Renal cortical epithelial cell (primary cell): ENCODE results near the gene UGT1A4. TPM values are rescaled to one million over a fixed set of nuclear protein-coding genes. Genes with fewer than 3 reads are reported as not detected.

ENCODE experiments used
- DNase-seq: peaks from one replicate; pipeline ENCODE4 v3.0.0-alpha.2; 2011; ENCODE audit warnings: low read depth
- total RNA-seq: library from RNA; depleted of rRNA; stranded (reverse); fragments of >200 nt; gene quantifications from 2 replicates; pipeline ENCODE4 v1.2.3, GENCODE V29; 2014

The UGT1A4 gene
- total RNA-seq, 1 donor from 2014 or later: 3.8 TPM

GRCh38 chr2:233791151-233791882, 72.8 kb downstream of the UGT1A4 start:
- no peak for DNase-seq

GRCh38 chr2:233791883-233792329, 73.4 kb downstream of the UGT1A4 start:
- DNase-seq: no peak

- no peak for DNase-seq
These were observed 74.2 kb downstream of the UGT1A4 start for GRCh38 chr2:233792720-233793119.

GRCh38 chr2:233793465-233794127, 75.1 kb downstream of the UGT1A4 start:
- DNase-seq: no peak

- no peak for DNase-seq
These were observed 75.7 kb downstream of the UGT1A4 start for GRCh38 chr2:233794128-233794658.

GRCh38 chr2:233795735-233796171, 77.2 kb downstream of the UGT1A4 start:
- no peak for DNase-seq

- no peak for DNase-seq
These were observed 77.7 kb downstream of the UGT1A4 start for GRCh38 chr2:233796254-233796653.

- DNase-seq: no peak
These were observed 80.0 kb downstream of the UGT1A4 start for GRCh38 chr2:233798335-233799086.

- no peak for DNase-seq
These were observed 80.6 kb downstream of the UGT1A4 start for GRCh38 chr2:233799087-233799665.

- DNase-seq: no peak
These were observed 81.2 kb downstream of the UGT1A4 start for GRCh38 chr2:233799716-233800115.

- no peak for DNase-seq
These were observed 81.7 kb downstream of the UGT1A4 start for GRCh38 chr2:233800208-233800607.

- peak; percentile 9 for DNase-seq
These were observed 83.0 kb downstream of the UGT1A4 start for GRCh38 chr2:233801357-233802131.

- DNase-seq: no peak
These were observed 83.7 kb downstream of the UGT1A4 start for GRCh38 chr2:233802132-233802815.

GRCh38 chr2:233803292-233803911, 84.9 kb downstream of the UGT1A4 start:
- no peak for DNase-seq

GRCh38 chr2:233803994-233804393, 85.5 kb downstream of the UGT1A4 start:
- no peak for DNase-seq

GRCh38 chr2:233807215-233807865, 88.8 kb downstream of the UGT1A4 start:
- DNase-seq: no peak

- no peak for DNase-seq
These were observed 89.7 kb downstream of the UGT1A4 start for GRCh38 chr2:233807966-233808935.

- no peak for DNase-seq
These were observed 91.8 kb downstream of the UGT1A4 start for GRCh38 chr2:233810385-233810784.
